H9 (cell line): ENCODE measurements around the gene PAM. TPM values are rescaled to one million over a fixed set of nuclear protein-coding genes. Genes with fewer than 3 reads are reported as not detected.

Experiments used
- DNase-seq: peaks from one replicate; pipeline ENCODE4 v3.0.0-alpha.2; 2017
- H2AFZ ChIP-seq: one replicate; pipeline ENCODE4 v1.6.1; 2013; ENCODE audit warnings: mild to moderate bottlenecking, low read length, control low read depth, moderate library complexity
- H2AK5ac ChIP-seq: 2 replicates; pipeline ENCODE4 v1.6.1; 2013; ENCODE audit warnings: low read length, control low read depth, mixed read lengths; ENCODE audit not compliant: insufficient read length
- H2BK120ac ChIP-seq: one replicate; pipeline ENCODE4 v1.6.1; 2013; ENCODE audit warnings: low read depth, mild to moderate bottlenecking, low read length, control low read depth, inconsistent platforms; ENCODE audit not compliant: poor library complexity, severe bottlenecking
- H2BK12ac ChIP-seq: 2 replicates; pipeline ENCODE4 v1.6.1; 2013; ENCODE audit warnings: low read length, control low read depth, mixed read lengths, low read depth; ENCODE audit not compliant: insufficient read length
- H2BK15ac ChIP-seq: 2 replicates; pipeline ENCODE4 v1.6.1; 2013; ENCODE audit warnings: low read depth, low read length, control low read depth
- H2BK20ac ChIP-seq: one replicate; pipeline ENCODE4 v1.6.1; 2013; ENCODE audit warnings: low read depth, mild to moderate bottlenecking, low read length, control low read depth, inconsistent platforms; ENCODE audit not compliant: poor library complexity, severe bottlenecking
- H2BK5ac ChIP-seq: 2 replicates; pipeline ENCODE4 v1.6.1; 2013; ENCODE audit warnings: low read length, control low read depth, mixed read lengths; ENCODE audit not compliant: insufficient read length
- H3K14ac ChIP-seq: 2 replicates; pipeline ENCODE4 v1.6.1; 2013; ENCODE audit warnings: low read length, control low read depth; ENCODE audit not compliant: insufficient read depth
- H3K18ac ChIP-seq: 2 replicates; pipeline ENCODE4 v1.6.1; 2013; ENCODE audit warnings: low read depth, mild to moderate bottlenecking, mixed read lengths, low read length, control low read depth; ENCODE audit not compliant: insufficient read length
- H3K23ac ChIP-seq: 2 replicates; pipeline ENCODE4 v1.6.1; 2013; ENCODE audit warnings: low read length, control low read depth, mixed read lengths, low read depth; ENCODE audit not compliant: insufficient read length
- H3K23me2 ChIP-seq: 2 replicates; pipeline ENCODE4 v1.6.1; 2013; ENCODE audit warnings: low read depth, mild to moderate bottlenecking, mixed read lengths, low read length, control low read depth; ENCODE audit not compliant: insufficient read length, poor library complexity, severe bottlenecking
- H3K27ac ChIP-seq: 2 replicates; pipeline ENCODE4 v1.5.1; 2013; ENCODE audit warnings: low read length, control low read depth, mixed read lengths, low read depth; ENCODE audit not compliant: insufficient read length
- H3K27me3 ChIP-seq: 2 replicates; pipeline ENCODE4 v1.6.1; 2013; ENCODE audit warnings: low read length, control low read depth, inconsistent platforms; ENCODE audit not compliant: insufficient read depth
- H3K4ac ChIP-seq: 2 replicates; pipeline ENCODE4 v1.6.1; 2013; ENCODE audit warnings: low read depth, mild to moderate bottlenecking, control low read depth, inconsistent platforms, low read length, moderate library complexity
- H3K4me1 ChIP-seq: 2 replicates; pipeline ENCODE4 v1.6.1; 2013; ENCODE audit warnings: low read length, control low read depth, inconsistent platforms; ENCODE audit not compliant: insufficient read depth
- H3K4me2 ChIP-seq: 2 replicates; pipeline ENCODE4 v1.6.1; 2013; ENCODE audit warnings: low read length, control low read depth, mixed read lengths; ENCODE audit not compliant: insufficient read length, insufficient read depth
- H3K56ac ChIP-seq: 2 replicates; pipeline ENCODE4 v1.6.1; 2013; ENCODE audit warnings: low read depth, mild to moderate bottlenecking, mixed read lengths, low read length, control low read depth; ENCODE audit not compliant: insufficient read length
- H3K79me1 ChIP-seq: 2 replicates; pipeline ENCODE4 v1.6.1; 2013; ENCODE audit warnings: low read depth, mild to moderate bottlenecking, moderate library complexity, low read length, control low read depth, inconsistent platforms; ENCODE audit not compliant: insufficient read depth, poor library complexity, severe bottlenecking
- H3K79me2 ChIP-seq: 2 replicates; pipeline ENCODE4 v1.6.1; 2013; ENCODE audit warnings: low read length, control low read depth, inconsistent platforms; ENCODE audit not compliant: insufficient read depth
- H3K9ac ChIP-seq: 2 replicates; pipeline ENCODE4 v1.6.1; 2013; ENCODE audit warnings: low read length, control low read depth, mixed read lengths; ENCODE audit not compliant: insufficient read length; ENCODE audit errors: extremely low read depth
- H3K9me3 ChIP-seq: one replicate; pipeline ENCODE4 v1.6.1; 2013; ENCODE audit warnings: low read depth, low read length, inconsistent platforms; ENCODE audit not compliant: control insufficient read depth
- H3T11ph ChIP-seq: one replicate; pipeline ENCODE4 v1.6.1; 2013; ENCODE audit warnings: mild to moderate bottlenecking, low read length, control low read depth, inconsistent platforms
- H4K20me1 ChIP-seq: one replicate; pipeline ENCODE4 v1.6.1; 2013; ENCODE audit not compliant: control insufficient read depth, insufficient read length, insufficient read depth
- H4K5ac ChIP-seq: 2 replicates; pipeline ENCODE4 v1.6.1; 2013; ENCODE audit warnings: low read depth, mild to moderate bottlenecking, mixed read lengths, low read length, control low read depth; ENCODE audit not compliant: insufficient read length
- H4K8ac ChIP-seq: replicated peaks from 2 replicates; pipeline ENCODE4 v1.6.1; 2013; ENCODE audit warnings: low read length, control low read depth, mixed read lengths, low read depth; ENCODE audit not compliant: insufficient read length
- H4K91ac ChIP-seq: 2 replicates; pipeline ENCODE4 v1.6.1; 2013; ENCODE audit warnings: low read depth, mild to moderate bottlenecking, moderate library complexity, mixed read lengths, low read length, control low read depth; ENCODE audit not compliant: insufficient read length
- H3K27ac Mint-ChIP-seq, 3 experiments: 2 replicates in 2 of 3; 3 replicates in 1 of 3; pipeline ENCODE4 v1.8.0; 2020 to 2021; ENCODE audit warnings: mixed read lengths in 3 of 3, mild to moderate bottlenecking in 1 of 3, moderate library complexity in 1 of 3
- H3K27me3 Mint-ChIP-seq: 2 replicates; pipeline ENCODE4 v1.8.0; 2021; ENCODE audit warnings: low read depth, mild to moderate bottlenecking, moderate library complexity, mixed read lengths
- H3K36me3 Mint-ChIP-seq, 3 experiments: 2 replicates in 2 of 3; 3 replicates in 1 of 3; pipeline ENCODE4 v1.8.0; 2020 to 2021; ENCODE audit warnings: low read depth in 3 of 3, mixed read lengths in 3 of 3; ENCODE audit not compliant: insufficient read depth in 1 of 3
- H3K4me1 Mint-ChIP-seq, 2 experiments: 2 replicates each; pipeline ENCODE4 v1.8.0; 2020; ENCODE audit warnings: mixed read lengths in 2 of 2
- H3K4me3 Mint-ChIP-seq, 2 experiments: 2 replicates in 1 of 2; 3 replicates in 1 of 2; pipeline ENCODE4 v1.8.0; 2020 to 2021; ENCODE audit warnings: mild to moderate bottlenecking in 2 of 2, mixed read lengths in 2 of 2, moderate library complexity in 1 of 2
- H3K9me3 Mint-ChIP-seq, 2 experiments: 2 replicates in 1 of 2; 3 replicates in 1 of 2; pipeline ENCODE4 v1.8.0; 2020; ENCODE audit warnings: mild to moderate bottlenecking in 2 of 2, mixed read lengths in 2 of 2, moderate library complexity in 1 of 2
- CTCF ChIP-seq: fragments of 200-600 bp; sonication (generic); conservative IDR thresholded peaks from 3 replicates; pipeline ENCODE4 v1.8.0; 2021; ENCODE audit warnings: antibody characterized with exemption, mild to moderate bottlenecking
- WGBS: extraction: QIAGEN DNeasy Blood & Tissue Kit; methylation state at CpG from one replicate; pipeline ENCODE4 v1.1.7; 2013; ENCODE audit warnings: missing lambda C conversion rate, low lambda C conversion rate, mixed read lengths; ENCODE audit not compliant: insufficient read length; ENCODE audit errors: extremely low coverage; 5-methylcytosine and 5-hydroxymethylcytosine counted together
- total RNA-seq: library from RNA; stranded (reverse); gene quantifications from 2 replicates; pipeline ENCODE4 v1.2.1, GENCODE V29; 2021

The PAM gene
- total RNA-seq, 1 experiment from 2014 or later: 31.5 TPM

GRCh38 chr5:102798104-102798785, 43.1 kb downstream of the PAM start:
- Mint-ChIP-seq H3K4me3 (no peak overlapping the region), H3K4me1 (peaks cover 55 to 74% of the 10 kb centered on the region in 2 experiments), H3K27me3 (no peaks in the 10 kb centered on the region), H3K27ac (peak overlapping the region in 2 of 3 experiments; percentile 34 to 67; a peak in 1 of 7 replicates), H3K9me3 (no peaks in the 10 kb centered on the region), H3K36me3 (peaks cover 0 to 3% (median 0%) of the 10 kb centered on the region in 3 experiments; a peak in 2 of 7 replicates)
- H3K79me2 ChIP-seq: no peaks in the 10 kb centered on the region
- H3K23me2 ChIP-seq: no peaks in the 10 kb centered on the region
- H3K23ac ChIP-seq: no peak overlapping the region
- H2BK5ac ChIP-seq: no peak overlapping the region
- no peak overlapping the region for H2AFZ ChIP-seq
- no peak overlapping the region for H3T11ph ChIP-seq
- H3K14ac ChIP-seq: no peak overlapping the region
- no peak overlapping the region for H2AK5ac ChIP-seq
- no peaks in the 10 kb centered on the region for H3K27me3 ChIP-seq
- H2BK20ac ChIP-seq: no peak overlapping the region
- no peak for DNase-seq
- H3K4me2 ChIP-seq: no peak overlapping the region
- peaks cover 1% of the 10 kb centered on the region; the same call in 1 of the 2 replicates for H3K4me1 ChIP-seq
- no peak overlapping the region for H3K27ac ChIP-seq
- no peaks in the 10 kb centered on the region for H3K79me1 ChIP-seq
- no peak overlapping the region for H4K8ac ChIP-seq
- TF ChIP-seq CTCF: no peak
- H3K9ac ChIP-seq: no peak overlapping the region
- no peak overlapping the region for H4K5ac ChIP-seq
- no CpG with 5 or more reads among the region's 5 CpGs for WGBS
- no peak overlapping the region for H2BK12ac ChIP-seq
- no peaks in the 10 kb centered on the region for H4K20me1 ChIP-seq
- H2BK120ac ChIP-seq: no peak overlapping the region
- no peak overlapping the region for H3K4ac ChIP-seq
- H3K56ac ChIP-seq: no peak overlapping the region
- no peak overlapping the region for H4K91ac ChIP-seq
- no peaks in the 10 kb centered on the region for H3K9me3 ChIP-seq
- H3K18ac ChIP-seq: no peak overlapping the region
- no peak overlapping the region for H2BK15ac ChIP-seq
